NCI-H1417 (cell line): ENCODE measurements around the gene M1AP.
A peak's percentile ranks its signal among the peaks of the same experiment; 100 is the strongest.

Experiments used
- DNase-seq, 3 experiments: peaks; one replicate each; lab custom pipeline; 2025; lab: John Stamatoyannopoulos, UW

M1AP gene

DNA sequence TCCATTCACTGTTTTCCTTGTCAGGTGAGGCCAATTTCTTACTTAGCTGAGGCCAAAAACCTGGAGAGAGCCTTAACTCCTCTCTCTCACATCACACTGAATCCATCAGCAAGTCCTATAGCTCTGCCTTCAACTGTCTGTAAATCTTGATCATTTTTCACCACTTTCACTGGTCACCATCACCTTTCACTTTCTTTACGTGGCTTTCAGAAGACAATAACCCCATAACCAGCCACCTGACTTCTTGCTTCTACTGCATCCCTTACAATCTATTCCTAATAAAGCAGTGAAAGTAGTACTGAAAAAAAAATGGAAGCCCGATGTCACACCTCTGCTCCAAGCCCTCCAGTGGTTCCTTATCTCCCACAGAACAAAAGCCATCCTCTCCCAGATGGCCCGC is 102.1 kb downstream of the M1AP start:
- DNase-seq = no peak

DNA sequence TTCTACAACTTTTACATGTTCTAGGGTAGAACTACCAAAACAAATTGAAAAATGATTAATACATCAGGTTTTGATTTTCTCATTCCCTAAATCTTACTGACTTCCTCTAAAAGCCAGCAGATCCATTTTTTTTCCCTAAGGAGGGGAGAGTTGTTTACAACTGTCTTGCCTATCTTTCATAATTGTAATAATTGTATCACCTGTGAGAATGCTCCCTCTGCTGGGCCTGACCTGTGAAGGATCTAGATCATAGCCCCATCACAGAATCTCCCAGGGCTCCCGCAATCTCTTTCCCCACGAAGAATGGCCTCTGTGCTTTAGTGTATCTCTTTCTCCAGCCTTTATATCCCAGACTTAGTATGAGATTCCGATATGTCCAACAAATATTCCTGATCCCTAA is 103.5 kb downstream of the M1AP start:
- peak in 2 of 3 experiments; percentile 10 to 47 for DNase-seq

DNA sequence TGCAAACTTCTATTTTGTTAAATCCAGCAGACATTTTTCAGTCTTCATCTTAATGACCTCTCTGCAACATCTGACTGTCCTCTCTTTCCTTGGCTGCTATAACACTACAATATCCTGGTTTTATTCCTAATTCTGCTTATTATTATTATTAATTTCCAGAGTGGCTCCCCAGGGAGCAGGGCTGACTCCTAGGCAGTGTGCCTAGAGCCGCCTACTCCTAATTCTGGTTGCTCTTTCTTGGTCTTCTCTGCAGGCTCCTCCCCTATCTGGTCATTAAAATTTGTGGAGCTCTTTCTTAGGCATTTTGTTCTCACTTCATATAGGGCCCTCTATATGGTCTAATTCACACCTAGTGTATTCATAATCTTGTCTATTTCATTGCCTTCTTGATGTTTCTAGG is 105.2 kb downstream of the M1AP start:
- DNase-seq = no peak

DNA sequence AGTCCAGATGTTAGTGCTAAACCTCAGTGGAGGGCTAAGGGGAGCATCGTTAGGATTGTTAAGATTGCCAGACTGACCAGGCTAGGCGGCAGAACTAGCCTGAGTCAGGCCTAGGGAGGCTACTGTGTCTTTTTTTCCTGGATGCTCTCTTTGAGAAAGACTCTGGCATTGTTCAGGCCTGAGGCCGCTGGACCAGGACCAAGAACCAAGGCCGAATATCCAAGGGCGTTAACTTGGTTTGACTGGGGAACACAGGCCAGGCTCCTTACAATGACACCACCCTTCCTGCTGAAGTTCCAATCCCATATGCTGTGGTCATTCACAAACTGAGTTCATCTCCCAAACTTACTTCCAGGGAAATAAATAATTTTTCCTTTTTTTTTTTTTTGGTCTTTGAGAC is 107.8 kb downstream of the M1AP start:
- no peak for DNase-seq

DNA sequence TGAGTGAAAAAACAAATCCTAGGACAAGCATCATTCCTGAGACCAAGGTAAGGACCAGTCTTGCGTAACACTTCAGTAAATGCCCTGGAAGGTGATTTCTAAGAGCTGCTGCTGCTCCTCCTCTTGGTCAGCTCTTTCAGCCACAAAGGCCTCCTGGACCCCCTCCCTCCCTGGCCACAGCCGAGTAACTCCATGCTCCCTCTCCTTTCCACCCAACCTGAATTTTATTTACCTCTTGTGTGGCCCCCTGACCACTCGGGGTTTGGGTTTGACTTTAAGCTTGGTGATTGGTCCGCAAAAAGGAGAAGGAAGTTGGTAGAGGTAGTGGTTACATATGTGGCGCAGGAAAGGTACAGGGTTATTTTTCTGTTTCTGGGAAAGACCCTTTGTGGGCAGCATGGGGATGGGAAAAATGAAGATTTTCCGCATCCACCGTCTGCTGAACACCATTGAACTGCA is 109.2 kb downstream of the M1AP start:
- DNase-seq = no peak

DNA sequence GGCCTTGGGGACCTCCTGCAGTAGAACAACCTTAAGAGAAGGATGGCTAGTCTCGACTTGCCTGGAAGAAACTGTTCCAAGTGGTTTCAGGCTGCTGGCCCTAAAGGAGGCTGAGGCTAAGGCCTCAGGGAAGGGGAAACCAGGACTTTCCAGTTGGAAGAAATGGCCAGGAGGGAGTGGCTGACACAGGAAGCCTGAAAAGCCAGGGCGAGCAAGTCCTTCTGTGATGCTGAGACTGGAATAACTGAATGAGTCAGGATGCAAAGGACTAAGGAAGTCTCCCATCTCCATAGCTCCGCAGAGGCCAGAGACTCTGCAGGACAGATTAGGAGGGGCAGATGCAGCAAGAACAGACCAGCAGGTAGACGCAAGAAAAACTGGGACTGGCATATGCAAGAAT is 111.0 kb downstream of the M1AP start:
- no peak for DNase-seq

DNA sequence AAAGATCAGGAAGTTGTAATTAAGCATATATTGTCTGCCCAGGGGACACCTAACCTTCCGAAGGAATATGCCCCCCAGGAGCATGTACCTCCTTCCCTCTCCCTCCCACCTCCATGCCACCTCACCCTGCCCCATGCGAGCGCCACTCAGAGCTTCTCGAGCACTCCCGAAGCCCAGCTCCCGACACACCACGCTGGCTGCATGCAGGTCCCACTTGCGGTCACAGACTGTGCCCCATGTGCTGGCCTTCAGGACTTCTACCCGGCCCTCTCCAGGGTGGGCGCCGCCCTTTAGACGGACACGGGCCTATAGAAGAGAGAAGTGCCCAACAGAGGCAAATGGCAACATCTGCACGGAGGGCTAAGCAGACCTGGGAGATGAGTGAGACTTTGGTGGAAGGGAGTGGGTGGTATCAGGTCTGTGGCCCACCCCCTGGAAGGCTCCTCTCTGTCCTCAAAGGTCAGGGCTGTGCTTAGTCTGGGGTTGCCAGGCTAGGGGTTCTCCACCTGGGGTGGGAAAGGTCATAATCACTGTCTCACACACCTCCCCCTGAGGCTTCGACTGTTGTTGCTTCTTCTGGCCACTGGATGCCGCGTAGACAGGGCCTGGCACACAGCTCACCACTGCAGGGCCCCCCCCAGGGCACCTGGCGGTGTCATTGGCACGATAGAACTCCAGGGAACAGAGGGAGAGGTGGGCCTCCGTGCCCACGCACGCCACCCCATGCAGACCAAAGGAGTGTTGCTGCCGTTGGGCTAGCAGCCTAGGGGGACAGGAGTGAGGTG is 111.8 kb downstream of the M1AP start:
- DNase-seq = no peak

DNA sequence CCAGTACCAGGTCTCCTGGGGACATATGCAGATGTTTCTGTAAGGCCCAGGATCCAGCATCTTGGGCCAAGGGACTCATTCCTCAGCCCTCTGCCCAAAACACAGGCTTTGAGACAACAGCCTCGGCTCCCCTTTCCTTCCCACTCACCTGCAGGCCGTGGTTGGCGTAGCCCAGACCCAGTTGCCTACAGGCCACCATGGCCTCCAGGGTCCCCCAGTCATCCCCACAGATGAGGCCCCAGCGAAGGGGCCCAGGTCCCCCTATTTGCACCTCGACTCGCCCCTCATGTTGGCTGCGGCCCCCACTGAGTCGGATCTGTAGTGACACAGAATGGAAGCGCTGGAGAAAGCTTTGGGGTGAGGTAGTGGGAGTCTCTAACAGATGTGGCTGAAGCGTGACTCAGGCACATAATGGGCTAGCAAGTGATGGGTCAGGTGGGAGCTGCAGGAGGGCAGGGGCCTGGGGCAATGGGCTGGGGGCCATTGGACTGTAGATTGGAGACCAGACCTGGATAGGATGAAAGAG is 112.6 kb downstream of the M1AP start:
- no peak for DNase-seq

DNA sequence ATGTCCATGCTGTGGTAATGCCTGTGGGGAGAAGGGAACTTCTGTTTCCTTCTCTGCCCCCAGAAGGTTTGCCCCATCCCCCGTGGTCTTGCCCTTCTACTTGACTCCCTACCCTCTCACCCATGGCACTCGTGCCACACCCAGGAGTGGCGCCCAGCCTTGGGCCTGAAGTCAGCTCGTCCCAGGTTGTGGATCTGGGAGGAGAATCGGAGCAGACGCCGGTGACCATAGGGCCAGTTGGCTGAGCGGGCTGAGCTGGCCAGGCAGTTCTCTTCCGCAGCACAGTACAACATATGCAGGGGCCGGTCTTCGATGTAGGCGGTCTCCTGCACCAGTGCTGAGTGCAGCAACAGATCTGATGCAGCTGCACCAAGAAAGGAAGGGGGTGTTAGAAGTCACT is 113.7 kb downstream of the M1AP start:
- DNase-seq = no peak

DNA sequence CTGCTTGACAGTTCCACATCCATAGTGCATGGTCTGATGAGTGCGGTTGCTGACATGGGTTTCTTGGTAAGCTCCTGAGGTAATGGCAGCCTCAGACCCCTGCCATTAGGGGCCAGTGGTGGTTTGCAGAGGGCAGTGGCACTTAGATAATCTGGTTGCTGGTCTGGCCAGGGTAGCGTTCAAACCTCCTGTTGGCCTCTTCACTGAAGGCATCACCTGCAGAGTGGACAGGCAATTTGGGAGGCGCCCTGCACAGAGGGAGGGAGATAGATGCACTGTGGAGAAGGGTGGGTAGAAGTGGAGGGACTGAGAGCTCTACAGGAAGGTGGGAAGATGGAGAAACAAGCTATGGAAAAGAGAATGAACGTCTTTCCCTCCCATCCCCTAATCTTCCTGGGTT is 114.7 kb downstream of the M1AP start:
- DNase-seq = no peak

DNA sequence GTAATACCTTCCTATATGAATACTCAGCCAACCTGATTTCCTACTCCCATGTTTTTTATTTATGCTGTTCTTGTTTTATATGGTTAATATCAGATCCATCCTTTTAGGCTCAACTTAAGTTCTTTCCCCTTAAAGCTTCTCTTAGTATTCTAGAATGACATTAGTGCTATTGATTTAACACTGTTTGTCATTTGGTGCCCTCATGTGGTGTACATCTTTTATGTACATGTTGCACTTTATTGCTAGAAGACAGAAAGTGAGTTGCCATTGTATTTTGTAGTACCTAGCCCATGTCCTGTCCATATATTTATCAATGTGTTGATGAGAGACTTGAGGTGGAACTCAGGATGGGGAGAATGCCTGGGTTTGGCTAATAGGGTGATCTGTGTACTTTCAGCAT is 115.9 kb downstream of the M1AP start:
- peak in 1 of 3 experiments; percentile 60 for DNase-seq

DNA sequence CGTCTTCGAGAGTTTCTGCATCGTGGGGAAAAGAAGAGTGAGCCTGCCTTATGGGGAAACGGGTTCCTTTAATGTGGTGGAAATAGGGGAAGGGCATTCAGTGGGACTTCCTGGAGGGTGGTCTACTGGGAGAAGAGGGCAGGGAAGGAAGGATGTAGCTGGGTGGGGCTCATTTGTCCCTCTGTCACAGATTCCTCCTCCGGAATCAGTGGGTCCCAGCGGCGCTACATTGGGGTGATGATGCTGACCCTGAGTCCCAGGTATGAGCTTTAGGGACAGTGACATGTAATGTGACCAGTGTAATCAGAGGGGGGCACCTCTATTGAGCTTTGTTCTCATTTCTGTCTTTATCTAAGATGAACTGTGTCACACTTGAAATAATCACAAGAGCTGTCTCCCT is 116.5 kb downstream of the M1AP start:
- no peak for DNase-seq

DNA sequence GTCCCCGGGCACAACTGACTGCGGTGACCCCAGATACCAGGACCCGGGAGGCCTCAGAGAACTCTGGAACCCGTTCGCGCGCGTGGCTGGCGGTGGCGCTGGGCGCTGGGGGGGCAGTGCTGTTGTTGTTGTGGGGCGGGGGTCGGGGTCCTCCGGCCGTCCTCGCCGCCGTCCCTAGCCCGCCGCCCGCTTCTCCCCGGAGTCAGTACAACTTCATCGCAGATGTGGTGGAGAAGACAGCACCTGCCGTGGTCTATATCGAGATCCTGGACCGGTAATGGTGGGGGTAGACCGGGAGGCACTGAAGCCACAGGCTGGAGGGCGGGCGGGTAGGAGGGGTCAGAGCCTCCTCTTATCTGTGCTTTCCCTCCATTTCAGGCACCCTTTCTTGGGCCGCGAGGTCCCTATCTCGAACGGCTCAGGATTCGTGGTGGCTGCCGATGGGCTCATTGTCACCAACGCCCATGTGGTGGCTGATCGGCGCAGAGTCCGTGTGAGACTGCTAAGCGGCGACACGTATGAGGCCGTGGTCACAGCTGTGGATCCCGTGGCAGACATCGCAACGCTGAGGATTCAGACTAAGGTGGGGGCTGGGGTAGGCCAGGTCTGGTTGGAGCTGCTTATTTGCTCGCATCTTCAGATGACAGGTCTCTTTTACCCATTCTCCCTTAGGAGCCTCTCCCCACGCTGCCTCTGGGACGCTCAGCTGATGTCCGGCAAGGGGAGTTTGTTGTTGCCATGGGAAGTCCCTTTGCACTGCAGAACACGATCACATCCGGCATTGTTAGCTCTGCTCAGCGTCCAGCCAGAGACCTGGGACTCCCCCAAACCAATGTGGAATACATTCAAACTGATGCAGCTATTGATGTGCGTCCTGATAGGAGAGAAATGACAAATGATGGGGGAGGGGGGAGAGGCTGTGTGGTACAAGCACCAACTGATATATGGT is 117.6 kb downstream of the M1AP start:
- DNase-seq = peak; percentile 28 to 69 (median 66)

DNA sequence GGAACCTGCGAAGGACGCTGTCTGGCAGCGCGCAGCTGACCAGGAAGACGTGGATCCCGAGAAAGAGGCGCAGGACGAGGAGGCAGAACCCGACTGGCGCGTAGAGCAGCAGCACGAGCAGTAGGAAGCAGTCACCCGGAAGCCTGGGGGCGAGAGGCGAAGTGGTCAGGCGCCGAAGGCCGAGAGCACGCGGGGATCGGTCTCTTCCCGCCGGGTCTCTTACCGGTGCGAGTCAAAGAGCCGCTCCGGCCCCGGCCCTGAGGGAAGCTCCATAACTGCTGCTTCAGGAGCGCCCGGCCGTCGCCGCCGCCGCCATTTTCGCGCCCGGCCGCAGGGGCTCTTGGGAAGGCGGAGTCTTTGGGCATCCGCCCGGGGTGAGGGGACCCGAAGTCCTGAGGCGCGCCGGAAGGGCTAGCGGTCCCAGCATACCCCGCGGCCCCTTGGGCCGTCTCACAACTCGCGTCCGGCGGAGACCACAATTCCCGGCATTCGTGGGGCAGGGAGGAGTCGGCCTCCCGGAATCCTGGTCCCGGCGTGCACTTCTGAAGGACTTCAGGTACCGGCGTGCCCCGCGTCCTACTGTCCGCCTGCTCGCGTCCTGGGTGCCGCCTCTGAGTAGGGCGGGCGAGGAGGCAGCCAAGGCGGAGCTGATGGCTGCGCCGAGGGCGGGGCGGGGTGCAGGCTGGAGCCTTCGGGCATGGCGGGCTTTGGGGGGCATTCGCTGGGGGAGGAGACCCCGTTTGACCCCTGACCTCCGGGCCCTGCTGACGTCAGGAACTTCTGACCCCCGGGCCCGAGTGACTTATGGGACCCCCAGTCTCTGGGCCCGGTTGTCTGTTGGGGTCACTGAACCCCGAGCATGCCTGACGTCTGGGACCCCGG is 118.5 kb downstream of the M1AP start, which contains the start of the genes AUP1 and HTRA2:
Gene AUP1, minus strand, starts transcription at position 350 of the 882 bp plus-strand sequence. Its CDS starts 77 bp downstream, at position 273.
Gene HTRA2, plus strand, starts transcription at position 577 of the 882 bp plus-strand sequence. Its CDS starts 74 bp downstream, at position 651.
- peak; percentile 93 to 100 (median 99) for DNase-seq

DNA sequence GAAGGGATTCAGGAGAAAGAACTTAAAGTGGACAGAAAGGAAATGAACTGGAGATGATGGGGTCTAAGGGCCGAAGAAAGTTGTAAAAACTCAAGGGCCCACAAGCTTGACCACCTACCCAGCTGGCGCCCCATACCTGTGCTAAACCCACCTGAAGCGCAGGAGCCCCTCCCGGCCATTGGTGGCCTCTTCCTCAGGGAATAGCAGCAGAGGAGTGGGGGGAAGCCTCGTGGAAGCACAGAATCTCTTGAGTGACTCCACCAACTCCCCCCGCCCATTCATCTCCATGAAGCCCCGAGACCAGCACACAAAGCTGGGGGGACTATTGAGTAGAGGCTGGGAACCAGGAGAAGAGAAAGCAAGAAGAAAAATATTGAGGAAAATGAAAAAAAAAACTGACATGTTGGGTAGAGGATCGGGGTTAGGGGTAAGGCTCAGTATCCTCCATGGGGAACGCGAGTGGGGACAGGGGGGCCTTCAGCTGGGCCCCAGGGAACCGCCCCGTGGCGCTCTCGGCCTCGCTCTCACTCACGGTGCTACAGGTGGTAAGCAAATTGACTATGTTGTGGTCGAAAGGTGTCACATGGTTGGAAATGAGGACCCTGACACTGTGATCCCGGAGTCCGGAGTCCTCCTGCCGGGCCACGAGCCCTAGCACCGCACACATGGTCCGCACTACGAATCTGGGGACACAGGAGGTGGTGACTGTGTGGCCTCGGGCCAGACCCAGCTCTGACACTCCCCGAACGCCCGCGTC is 119.4 kb downstream of the M1AP start:
- DNase-seq = no peak

DNA sequence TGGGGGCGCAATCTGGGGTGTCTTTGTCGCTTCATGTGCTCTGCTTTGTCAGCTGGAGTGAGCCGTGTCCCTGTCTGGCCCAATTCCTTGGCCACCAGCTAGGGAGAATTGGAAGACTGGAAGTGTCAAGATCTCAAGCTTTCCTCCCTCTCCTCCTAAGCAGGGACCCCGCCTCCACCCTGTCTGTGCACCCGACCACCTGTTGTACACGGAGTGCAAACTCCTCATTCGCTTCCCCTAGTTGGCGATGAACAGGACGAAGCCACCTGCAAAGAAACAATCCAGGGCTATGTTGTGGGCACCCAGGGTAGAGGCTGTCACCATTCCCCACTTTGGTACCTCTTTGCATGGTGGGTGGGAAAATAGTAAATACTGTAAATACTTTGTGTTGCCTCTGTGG is 120.4 kb downstream of the M1AP start:
- DNase-seq = no peak

DNA sequence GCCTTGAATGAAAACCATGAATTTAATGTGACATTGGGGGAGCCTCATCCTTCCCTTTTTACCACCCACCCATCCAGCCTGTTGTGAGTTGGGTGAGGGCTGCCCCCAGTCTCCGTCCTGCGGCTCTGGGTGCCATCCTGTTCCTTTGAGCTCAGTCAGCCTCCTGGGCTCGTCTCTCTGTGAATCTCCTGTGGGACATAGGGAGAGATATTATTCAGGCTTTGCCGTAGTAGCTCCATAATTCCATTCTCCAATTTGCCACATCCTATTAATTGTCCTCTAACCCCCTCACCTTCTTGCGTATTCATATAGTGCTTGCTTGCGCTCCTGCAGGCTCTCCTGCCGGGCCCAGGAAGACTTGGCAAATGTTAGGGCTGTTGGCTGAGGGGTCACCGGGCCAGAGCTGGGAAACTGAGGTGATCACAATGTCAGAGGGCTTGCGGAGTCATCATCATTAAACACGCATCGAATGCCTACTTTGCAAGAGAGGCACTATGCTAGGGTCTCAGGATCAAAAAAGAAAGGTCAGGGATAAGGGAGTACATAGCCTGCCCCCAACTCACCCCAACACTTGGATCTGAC is 121.4 kb downstream of the M1AP start:
- DNase-seq = no peak

DNA sequence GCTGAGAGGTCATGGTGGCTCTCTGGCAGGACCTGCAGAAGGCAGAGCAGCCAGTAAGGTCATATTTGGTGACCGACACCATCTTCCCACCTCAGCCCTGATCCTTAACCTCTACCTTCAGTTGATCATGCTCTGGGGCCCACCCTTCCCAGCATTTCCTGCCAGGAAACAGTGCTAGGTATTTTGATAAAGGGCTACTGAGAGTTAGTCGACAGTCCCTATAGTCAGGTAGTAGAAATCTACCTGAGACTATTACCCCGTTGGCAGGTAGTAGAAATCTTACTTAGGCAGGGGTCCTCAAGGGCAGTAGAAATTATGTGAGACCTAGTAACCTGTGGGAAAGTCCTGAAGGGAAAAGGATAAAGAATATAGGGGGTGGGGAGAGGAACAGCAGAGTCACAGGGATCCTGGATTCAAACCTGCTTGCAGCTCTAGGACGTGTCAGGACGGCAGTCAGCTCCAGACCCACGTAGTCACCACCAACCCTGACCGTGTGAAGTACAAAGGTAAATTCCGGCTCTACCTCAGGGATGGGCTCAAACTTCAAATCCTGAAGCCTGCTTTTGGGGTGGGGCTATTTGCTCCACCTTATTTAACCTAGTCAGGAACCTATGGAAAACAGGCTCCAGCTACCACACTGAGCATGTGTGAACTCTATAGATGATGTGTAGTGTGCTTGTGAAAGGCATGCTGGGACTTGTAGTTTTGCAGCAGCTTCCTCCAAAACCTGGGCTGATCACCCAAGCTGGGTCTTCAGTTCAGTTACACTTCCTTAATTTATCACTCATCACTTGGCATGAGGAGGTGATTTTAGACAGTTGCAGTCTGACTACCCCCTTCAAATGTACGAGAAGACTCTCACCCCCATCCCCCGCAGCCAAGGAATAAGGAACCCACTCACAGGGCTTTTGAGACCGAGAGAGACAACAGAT is 122.1 kb downstream of the M1AP start, which contains the start of gene DQX1:
Gene DQX1, minus strand, starts transcription at position 515 of the 932 bp plus-strand sequence. Its CDS starts 502 bp downstream, at position 13.
- peak in 1 of 3 experiments; percentile 39 for DNase-seq
